Measurements from ENCODE around the gene TPST2.

GRCh38 chr22:26586556-26587325 is 3.2 kb downstream of the TPST2 start:
- no peak for TF ChIP-seq CTCF (conservative IDR thresholded peaks at IDR 0.05; ENCODE audit: low read depth, low read length)
- TF ChIP-seq EZH2 (IDR thresholded peaks at IDR 0.05; ENCODE audit: borderline replicate concordance, low read depth, low read length, poor library complexity, severe bottlenecking) = no peak

All from A673 (cell line).